Measurements from ENCODE around the gene APBA1. TPM values are rescaled to one million over a fixed set of nuclear protein-coding genes. Genes with fewer than 3 reads are reported as not detected.

The APBA1 gene
- total RNA-seq (2014; rRNA removed; shearing (Covaris generic)) = 0.11 TPM in 1 of 2 replicates, not detected in the other

DNA sequence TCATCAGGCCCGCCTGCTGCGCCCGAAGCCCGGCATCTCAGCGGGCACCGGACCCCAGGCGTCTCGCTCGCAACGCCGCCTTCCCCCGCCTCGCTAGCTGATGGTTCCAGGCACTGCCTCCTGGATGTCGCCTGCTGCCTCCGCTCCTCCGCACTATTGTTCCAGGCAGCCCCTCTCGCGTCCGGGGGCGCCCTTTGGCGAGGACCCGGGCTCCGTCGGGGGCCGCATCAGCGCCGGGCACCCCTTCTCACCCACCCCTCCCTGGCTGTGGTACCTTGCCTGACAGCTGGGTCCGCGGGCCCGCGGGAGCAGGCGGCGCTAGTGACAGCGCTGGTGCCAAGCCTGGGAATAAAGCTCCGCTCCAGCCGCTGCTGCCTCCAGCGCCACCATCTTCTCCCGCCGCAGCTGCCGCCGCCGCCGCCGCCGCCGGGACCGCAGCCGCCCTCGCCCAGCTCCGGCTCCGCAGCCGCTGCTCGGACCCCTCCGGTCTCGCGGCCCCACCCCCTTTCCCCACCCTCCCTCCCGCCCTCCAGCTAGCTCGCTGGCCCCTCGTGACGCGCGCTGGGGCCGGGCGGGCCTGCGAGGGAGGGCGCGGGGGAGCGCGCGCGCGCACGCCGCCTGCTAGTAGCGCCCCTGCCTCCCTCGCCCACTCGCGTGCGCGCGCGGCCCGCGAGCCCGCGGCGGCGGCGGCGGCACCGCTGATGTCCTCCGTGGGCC is at the start of gene APBA1:
TSS of gene APBA1 (minus strand) at position 493 of the 717 bp plus-strand sequence.

Other genes with a start within 250 kb of the APBA1 start
- 49.1 and 56.7 TPM in 2 replicates for gene PTAR1, start 87.6 kb upstream of the APBA1 start, total RNA-seq (2014; rRNA removed; shearing (Covaris generic))
- gene CFAP95, start 148.4 kb upstream of the APBA1 start, total RNA-seq (2014; rRNA removed; shearing (Covaris generic)) = not detected in 2 replicates

All from A375 (cell line).